Activated naive CD4-positive, alpha-beta T cell (primary cell): Measurements from ENCODE around the gene ISG20.
"Not testable (repeated sequence)": the region's sequence is repeated elsewhere in the genome, so short reads cannot be mapped to it uniquely, and the experiment has no call there.

Source experiments
- DNase-seq, 4 experiments: peaks; one replicate each; lab custom pipeline; 2025; lab: John Stamatoyannopoulos, UW

The ISG20 gene

DNA sequence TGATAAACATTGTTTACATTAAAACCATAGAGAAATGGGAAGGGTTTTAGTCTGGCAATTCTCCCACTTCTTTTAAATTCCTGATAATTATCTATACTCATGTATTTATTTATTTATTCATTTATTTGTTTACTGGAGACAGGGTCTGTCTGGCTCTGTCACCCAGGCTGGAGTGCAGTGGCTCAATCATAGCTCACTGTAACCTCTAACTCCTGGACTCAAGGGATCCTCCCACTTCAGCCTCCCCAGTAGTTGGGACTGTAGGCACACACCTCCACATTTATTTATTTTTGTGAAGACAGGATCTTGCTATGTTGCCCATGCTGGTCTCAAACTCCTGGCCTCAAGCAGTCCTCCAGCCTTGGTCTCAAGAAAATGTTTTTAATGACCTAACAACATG is 20.1 kb upstream of the ISG20 start:
- no peak for DNase-seq

DNA sequence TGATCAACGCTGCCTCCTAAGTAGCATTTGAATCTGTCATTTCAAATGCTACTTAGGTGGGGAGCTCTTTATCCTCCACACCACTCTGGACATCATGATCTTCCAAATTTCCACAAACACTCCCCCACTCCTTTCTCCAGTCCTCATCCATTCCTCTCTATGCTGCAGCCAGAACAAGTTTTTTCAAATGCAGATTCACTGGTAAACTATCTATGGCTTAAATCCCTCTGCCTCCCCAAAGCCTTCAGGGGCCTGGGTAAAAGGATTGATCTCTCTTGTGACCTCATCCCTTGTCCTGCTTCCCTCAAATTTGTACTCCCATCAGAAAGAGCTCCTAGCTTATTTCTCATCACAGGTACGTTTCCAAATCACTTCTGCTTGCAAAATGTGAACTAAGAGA is 19.0 kb upstream of the ISG20 start:
- DNase-seq = no peak

DNA sequence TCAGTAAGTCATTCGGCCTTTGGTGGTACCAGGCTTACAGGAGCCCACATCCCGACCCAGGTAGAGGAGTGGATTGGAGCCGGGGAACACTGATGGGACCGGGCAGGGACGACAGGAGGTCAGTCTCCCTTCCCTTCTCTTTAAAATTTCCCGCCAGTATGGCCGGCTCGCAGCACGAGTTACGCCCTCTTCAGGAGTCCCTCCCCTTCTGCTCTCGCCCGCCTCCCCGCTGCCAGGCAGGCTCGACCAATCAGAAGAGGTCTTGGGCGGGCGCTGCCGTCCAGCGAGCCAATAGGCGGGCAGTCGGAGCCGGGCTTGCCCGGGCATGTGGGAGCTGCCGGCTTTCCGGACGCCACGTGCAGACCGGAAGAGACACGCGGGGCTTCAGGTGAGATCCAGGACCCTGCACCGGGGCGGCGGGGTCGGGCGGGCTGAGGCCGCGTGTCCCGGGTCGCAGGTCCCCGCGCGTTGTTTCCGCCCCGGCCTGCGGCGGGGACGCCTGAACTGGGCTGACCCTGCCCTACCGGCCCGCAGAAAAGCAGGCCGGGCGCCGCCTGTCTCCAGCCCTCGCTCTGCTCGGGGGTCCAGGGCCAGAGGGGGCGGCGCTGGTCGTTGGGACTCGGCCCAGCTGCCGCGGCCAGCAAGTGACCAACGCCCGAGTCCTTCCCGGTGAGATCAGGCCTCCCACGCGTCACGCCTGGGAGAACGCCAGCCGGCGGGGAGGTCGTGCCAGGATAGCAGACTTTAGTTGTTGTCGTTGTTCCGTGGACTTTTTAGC is 17.6 kb upstream of the ISG20 start, which contains the start of gene AEN:
Gene AEN (plus strand): TSS at position 346 of the 778 bp plus-strand sequence. CDS start 4,870 bp downstream, outside the sequence.
- peak; percentile 82 to 93 (median 86) for DNase-seq

DNA sequence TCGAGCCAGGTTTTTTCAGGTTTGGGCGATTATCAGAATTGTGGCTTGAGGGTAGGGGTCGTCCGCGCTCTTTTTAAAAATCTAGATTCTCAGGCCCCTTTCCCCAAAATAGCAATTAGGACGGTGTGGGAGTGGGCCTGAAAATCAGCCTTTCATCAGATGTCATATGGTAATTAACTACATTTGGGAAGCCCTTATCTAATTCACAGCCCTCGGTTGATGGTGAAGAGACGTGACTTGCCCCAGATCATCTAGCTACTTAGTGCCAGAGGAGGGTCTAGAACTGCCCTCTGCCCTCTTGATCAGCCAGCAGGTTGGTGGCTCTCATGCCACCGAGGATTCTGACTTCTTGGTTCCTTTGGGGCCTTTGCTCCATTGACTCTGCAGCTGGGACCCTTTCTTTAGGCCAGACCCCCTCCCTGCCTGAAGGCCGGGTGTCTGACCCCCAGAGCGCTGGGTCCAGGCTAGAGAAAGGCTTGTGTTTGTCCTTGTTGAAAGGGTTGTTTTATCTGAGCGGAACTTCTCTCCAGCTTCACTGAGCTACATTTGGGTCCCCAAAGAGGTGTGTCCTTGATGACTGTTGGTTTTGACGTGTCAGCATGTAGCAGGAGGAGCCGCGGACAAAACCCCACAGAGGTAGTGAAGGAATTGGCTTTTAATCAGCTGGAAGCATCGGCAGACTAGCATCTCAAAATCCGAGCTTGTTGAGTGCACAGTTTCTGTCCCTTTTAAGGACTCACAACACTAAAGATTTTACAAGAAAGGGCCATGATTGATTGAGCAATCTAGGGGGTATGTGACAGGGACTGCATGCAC is 16.8 kb upstream of the ISG20 start:
- peak in 1 of 4 experiments; percentile 27 for DNase-seq

DNA sequence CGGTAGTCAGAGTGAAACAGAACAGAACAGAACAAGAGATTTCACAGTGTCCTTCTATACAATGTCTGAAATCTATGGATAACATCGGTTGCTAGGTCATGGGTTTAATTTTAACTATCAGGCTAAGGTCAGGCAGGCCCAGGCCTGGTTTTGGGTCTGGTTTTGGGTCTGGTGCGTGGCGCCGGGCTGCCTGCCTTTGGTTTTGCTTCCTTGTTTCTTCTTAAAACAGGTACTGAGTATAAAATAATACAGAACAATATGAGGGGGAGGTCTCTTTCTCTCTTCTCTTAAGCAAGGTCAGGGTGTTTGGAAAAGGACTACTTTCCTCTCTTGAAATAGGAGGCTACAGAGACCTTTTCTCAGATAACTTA is 16.2 kb upstream of the ISG20 start:
- DNase-seq = no peak

DNA sequence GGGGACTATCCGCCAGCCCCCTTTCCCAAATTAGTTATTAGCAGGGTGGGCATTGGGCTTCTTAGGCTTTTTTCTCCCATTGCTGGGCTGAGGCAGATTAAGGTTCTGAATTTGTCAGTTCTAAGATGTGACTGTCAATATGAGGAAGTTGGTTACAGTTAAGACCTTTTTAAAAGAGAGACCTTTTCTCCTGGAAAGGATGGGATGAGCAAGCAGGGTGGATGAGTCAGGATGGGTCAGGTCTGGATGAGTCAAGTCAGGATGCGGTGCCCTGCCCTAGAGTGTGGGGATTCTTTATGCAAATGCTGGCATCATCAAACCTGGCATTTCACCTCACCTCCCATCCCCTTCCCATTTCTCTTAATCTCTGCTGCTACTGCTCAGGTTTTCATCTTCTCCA is 15.8 kb upstream of the ISG20 start:
- DNase-seq = no peak

DNA sequence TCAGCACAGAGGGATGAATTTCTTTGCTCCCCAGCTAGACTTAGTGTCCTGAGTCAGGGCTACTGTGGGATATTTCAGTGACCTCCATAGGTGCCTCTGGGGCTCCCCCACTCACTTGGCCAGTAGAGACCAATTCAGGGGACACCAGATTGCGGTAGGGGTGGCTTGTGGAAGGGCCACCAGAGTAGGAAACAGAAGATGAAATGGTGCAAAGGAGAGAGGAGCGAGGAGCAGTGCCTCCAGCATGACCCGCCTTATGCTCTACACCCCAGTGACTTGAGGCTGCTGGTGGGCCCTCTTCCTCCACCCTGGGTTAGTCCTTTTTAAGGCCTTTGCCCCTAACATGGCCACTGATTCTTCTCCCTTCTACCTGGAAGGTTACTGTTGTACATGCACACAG is 15.2 kb upstream of the ISG20 start:
- DNase-seq = no peak

DNA sequence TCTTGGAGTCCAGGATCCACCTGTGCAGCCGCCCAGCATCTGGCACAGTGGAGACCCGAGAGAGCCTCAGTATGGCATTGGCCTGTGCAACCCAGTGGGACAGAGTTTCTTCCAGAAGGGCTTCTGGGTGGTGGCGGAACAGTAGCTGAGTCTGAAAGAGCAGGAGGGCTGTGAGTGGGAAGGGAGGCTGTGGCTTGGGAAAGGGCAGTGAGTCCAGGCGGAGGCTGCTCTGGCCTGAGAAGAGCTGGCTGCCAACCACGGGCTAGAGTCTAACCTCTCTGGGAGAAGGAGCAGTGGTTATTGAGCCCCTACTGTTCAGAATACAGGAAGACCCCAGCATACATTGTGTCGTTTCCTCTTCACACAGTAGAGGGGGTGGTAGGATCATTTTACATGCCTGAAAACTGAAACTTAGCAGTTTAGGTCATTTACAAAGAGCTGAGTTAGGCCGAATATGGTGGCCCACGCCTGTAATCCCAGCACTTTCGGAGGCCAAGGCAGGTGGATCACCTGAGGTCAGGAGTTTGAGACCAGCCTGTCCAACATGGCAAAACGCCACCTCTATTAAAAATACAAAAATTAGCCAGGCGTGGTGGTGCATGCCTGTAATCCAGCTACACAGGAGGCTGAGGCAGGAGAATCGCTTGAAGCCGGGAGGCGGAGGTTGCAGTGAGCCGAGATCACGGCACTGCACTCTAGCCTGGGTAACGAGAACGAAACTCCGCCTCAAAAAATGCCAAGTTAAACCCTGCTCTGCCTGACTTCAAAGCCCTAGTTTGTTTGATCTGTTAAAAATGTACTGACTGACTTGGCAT is 14.5 kb upstream of the ISG20 start:
- peak in 1 of 4 experiments; percentile 38 for DNase-seq

DNA sequence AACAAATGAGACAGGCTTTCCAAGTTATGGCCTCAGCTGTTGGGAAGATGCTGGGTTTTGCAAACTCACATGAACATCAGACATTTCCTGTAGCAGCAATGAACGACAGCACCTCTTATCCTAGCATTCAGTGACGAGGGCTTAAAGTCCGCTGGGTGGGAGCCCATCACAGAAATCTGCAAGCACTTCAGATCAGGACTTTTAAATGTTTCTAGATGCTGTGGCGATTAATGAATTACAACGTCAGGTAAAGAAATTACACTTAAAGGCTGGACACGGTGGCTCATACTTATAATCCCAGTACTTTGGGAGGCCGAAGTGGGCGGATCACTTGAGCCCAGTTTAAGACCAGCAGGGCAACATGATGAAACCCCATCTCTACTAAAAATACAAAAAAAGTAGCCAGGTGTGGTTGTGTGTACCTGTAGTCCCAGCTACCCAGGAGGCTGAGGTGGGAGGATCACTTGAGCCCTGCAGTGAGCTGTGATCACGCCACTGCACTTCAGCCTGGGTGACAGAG is 13.8 kb upstream of the ISG20 start:
- DNase-seq = peak in 1 of 4 experiments; percentile 38

DNA sequence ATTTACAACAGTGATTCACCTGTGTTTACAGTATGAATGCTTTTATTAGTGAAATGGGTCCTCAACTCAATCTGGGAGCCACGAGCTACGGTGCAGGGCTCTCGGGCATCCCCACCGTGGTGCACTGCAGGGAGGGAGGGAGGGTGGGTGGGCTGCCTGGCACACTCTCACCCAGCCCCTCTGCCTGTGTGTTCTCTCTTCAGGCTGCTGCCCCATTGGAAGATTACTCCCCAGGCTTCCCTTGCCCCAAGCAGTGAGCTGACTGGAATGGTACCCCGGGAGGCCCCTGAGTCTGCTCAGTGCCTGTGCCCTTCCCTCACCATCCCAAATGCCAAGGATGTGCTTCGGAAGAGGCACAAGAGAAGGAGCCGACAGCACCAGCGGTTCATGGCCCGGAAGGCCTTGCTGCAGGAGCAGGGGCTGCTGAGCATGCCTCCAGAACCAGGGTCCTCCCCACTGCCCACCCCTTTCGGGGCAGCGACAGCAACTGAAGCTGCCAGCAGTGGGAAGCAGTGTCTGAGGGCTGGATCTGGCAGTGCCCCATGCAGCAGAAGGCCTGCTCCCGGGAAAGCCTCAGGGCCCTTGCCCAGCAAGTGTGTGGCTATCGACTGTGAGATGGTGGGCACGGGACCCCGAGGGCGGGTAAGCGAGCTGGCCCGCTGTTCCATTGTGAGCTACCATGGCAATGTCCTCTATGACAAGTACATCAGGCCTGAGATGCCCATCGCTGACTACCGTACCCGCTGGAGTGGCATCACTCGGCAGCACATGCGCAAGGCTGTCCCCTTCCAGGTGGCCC is 12.7 kb upstream of the ISG20 start:
- no peak for DNase-seq

DNA sequence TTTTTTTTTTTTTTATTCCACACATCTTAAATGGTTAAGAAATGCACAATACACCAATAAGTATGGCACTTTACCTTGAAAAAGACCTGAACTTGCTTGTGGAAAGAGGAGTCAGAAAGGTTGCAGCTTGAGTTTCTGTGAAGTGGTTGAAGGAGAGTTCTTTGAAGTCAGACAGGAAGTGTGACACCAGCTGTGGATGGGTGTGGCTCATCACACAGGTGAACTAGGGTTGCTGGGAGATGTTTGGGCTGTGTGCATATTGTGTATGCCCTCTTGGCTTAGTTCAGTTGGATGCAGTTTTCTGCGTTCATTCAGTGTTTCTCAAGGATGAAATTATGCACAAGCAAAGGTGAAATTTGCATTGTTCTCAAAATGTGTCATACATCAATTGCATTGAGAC is 11.4 kb upstream of the ISG20 start:
- DNase-seq = peak in 2 of 4 experiments; percentile 48 to 51

DNA sequence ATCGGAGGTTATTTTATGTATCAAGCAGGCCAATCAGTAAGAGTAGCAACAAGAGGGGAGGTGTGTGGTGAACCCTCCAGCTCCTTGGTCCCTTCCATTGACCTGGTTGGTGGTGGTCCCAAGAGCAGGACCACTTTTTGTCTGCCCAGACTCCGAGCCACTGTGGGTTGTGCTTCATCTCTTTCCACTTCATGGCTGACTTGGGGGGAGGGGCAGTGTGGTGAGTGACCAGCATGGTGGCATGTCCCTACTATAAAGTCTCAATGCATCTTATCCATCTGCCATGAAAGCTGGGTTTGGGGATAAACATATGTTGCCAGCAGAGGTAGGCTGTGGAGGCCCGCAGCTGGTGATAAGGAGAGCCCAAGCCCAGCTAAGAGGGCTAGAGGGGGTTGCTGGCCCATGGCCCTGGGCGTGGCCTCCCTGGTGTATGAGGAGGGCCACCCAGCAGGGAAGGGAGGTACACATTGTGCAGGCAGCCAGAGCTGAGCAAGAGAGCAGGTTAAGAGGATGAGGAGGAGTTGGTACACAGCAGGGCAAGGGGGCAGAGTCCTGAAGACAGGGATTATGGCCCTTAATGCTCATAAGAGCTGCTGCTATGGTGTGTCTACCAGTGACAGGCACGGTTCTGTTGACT is 10.7 kb upstream of the ISG20 start:
- no peak for DNase-seq

DNA sequence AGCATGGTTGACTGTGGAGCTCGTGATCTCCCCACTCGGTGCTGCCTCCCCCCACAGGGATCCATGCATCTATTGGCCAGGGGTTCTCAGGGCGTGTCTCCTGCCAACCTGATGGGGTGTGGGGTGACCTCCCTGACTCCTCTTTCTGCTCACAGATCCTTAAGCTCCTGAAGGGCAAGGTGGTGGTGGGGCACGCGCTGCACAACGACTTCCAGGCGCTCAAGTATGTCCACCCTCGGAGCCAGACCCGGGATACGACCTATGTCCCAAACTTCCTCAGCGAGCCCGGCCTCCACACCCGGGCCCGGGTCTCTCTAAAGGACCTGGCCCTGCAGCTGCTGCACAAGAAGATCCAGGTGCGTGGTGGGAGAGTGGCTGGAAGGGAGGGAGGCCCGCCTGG is 9.7 kb upstream of the ISG20 start:
- DNase-seq = no peak

DNA sequence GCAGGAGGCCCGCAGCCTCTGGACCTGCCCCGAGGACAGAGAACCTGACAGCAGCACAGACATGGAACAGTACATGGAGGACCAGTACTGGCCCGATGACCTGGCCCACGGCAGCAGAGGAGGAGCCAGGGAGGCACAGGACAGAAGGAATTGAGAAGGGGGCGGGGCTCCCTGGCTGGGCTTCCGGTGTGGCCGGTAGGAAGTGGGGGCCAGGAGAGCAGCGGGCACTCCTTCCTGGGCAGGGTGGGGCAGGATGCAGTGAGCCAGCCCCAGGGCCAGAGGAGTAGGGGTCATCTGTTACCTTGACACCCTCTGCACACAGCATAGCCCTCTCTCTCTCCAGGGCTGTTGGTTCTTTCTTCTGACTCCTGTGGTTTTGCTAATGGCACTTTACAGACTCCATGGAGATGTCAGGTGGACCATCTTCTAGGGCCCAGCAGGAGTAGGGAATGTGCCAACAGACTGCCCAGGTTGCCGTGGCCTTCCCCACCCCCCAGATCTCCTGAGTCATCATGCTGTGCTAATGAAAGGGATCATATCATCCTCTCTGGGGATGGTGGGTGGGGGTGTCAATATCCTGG is 8.6 kb upstream of the ISG20 start:
- DNase-seq = no peak

DNA sequence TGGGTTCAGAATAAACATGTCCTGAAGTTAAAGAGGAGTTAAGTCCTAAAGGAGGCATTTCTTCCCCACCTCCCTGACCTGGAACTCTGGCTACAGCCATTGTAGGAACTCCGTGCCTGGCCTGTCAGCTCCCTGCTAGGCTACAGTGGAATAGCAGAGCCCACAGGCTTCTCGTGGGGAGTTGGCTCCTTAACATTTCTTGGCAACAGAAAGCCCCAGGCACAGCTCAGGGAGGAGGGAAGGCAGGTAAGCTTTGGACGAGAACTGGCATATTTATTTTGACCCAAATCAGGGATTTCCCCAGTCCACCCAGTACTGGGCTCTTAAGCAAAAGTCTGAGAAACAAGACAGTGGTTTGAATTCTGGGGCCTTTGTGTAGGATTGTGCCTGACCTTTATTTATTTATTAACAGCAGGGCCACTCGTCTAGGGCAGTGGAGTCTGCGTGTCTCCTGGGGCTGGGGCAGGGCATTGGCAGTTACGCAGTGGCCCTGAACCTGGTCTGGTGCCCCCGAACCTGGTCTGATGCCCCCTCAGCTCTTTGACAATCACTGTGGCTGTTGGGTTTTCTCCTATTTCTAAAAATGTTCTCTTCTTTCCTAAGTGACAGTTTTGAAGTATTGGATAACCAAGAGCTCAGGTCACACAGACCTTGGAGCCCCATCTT is 7.9 kb upstream of the ISG20 start:
- no peak for DNase-seq

DNA sequence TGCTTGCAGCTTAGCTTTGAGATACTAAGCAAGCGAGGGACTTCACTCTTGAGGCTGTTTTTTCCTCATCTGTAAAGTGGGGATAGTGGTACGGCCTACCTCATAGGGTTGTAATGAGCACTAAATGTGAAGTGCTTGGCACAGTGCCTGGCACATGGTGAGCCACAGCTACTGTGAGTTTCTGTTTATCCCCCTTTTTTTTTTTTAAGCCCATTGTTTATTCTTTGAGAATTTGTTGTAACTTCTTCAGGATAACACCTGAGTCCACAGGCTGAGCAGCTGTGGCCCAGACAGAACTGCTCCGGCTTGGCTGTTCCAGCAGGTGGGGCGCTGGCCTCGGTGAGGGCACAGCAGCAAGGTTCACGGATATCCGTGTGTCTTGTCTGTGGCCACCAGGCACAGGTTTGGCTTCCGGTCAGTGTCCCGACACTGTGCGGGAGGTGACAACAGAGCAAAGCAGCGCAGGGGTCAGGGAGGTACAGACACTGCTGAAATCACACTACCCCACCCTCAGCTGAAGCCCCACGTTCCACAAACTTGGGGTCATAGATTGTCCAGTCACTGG is 7.3 kb upstream of the ISG20 start:
- no peak for DNase-seq

DNA sequence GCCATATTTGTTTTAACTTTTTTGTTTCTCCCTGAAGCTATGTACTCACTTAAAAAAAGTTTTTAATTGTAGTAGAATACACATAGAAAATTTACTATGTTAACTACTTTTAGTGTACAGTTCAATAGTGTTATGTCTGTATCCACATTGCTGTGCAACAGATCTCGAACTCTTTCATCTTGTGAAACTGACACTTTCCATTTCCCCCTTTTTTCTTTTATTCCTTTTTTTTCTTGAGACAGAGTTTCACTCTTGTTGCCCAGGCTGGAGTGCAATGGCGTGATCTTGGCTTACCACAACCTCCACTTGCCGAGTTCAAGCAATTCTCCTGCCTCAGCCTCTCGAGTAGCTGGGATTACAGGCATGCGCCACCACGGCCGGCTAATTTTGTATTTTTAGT is 6.0 kb upstream of the ISG20 start:
- not testable (repeated sequence) for DNase-seq

DNA sequence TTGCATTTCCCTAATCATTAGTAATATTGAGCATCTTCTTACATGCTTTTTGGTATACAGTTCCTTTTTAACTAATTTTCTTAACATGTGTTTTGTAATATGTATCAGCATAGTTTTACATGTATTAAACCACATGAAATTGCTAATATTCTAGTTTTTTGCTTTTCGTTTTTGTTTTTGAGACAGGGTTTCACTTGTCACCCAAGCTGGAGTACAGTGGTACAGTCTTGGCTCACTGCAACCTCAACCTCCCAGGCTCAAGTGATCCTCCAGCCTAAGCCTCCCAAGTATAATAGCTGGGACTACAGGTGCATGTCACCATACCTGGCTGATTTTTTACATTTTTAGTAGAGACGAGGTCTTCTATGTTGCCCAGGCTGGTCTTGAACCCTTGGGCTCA is 4.4 kb upstream of the ISG20 start:
- no peak for DNase-seq

DNA sequence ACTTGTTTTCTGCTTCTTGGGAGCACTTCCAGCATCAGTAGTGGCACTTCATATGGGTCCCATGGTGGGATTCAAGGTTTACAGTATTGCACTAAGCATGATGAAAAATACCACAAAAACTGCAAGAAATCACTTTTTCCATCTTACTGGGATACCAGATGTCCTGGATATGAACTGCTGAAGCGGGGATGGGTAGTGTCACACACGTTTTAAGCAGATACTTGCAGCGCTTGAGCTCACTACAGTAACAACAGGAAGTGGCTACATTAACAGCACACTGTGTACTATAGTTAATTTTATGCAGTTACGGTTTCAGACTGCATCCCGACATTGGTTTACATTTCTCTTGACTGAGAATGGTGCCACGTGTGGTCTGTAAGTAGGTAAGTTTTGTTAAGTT is 3.5 kb upstream of the ISG20 start:
- DNase-seq = no peak

DNA sequence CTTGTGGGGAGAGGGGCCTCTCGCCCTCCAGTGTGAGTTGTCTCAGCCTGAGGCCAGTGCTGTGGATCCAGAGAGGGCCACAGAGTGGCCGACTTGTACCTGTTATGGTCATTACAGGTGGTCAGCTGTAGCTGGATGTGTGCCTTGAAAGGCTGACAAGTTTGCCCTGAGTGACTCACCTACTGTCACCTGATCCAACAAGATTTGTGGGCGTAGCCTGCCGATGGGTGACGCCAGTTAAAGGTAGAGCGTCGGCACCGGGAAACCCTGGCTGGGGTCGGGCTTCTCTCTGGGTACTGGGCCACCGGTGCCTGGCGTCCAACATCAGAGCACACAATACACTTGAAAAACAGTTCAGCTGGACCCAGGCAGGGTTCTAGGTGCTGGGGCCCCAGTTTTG is 2.8 kb upstream of the ISG20 start:
- DNase-seq = peak in 3 of 4 experiments; percentile 20 to 69 (median 53)
